VCaP (cell line): Measurements from ENCODE around the gene ZNF804B.

ENCODE experiments used
- H3K27ac ChIP-seq: fragments of 450-650 bp; 2 replicates; pipeline ENCODE4 v1.5.1; 2017
- TF ChIP-seq, protein P1 (sequence below): fragments of 450-650 bp; conservative IDR thresholded peaks from 2 replicates; pipeline ENCODE4 v1.5.1; 2017; ENCODE audit warnings: mild to moderate bottlenecking, moderate library complexity

ZNF804B gene

DNA sequence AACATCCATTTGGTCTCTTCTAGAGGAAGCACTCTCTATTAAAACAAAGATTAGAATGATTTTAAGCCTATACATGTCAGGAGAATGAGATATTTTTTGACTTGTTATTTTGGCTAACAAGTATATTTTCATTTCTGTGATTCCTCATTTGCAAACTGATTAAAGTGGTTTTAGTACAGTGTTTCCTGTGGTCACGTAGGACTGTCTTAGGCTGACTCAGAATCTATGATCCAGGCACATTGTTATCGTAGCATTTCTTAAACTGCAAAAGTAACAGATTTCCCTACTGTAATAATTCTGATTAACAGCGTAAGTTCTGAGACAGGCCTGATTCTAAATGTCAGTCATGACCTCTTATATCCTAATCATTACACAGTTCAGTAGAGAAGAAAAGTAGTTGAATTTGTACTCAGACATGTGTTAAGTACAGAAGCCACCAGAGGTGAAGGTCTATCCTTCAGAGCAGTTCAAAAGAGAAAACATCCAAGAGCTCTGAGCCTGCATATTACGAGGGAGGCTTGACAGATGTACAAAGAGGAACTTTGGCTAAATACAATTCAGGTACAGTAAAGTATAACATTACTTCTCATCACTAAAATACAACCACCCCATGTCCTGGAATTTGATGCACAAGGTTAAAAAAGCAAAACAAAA, 160.1 kb downstream of the ZNF804B start:
- TF ChIP-seq, protein P1, sequence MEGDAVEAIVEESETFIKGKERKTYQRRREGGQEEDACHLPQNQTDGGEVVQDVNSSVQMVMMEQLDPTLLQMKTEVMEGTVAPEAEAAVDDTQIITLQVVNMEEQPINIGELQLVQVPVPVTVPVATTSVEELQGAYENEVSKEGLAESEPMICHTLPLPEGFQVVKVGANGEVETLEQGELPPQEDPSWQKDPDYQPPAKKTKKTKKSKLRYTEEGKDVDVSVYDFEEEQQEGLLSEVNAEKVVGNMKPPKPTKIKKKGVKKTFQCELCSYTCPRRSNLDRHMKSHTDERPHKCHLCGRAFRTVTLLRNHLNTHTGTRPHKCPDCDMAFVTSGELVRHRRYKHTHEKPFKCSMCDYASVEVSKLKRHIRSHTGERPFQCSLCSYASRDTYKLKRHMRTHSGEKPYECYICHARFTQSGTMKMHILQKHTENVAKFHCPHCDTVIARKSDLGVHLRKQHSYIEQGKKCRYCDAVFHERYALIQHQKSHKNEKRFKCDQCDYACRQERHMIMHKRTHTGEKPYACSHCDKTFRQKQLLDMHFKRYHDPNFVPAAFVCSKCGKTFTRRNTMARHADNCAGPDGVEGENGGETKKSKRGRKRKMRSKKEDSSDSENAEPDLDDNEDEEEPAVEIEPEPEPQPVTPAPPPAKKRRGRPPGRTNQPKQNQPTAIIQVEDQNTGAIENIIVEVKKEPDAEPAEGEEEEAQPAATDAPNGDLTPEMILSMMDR: no peak

DNA sequence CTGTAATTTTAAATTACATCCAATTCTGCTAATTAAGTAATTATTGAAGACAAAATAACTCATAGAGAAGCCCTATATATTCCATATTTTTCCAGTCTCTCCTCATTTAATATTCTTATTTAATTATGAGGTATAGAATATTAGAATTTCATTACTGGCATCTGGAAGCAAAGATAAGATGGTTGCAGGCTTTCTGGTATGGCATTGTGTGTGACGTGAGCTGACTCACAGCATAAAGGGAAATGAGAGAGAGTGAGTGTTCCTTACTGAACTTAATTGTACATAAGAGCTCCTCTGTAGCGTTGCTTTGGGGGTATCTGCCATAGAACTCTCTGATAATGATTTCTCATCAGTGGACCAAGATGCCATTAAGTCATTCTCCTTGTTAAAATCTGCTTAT, 163.4 kb downstream of the ZNF804B start:
- no peak overlapping the region for H3K27ac ChIP-seq
- TF ChIP-seq, protein P1: no peak

More for the DNA sequence above, 160.1 kb downstream of the ZNF804B start:
- no peak overlapping the region for H3K27ac ChIP-seq

DNA sequence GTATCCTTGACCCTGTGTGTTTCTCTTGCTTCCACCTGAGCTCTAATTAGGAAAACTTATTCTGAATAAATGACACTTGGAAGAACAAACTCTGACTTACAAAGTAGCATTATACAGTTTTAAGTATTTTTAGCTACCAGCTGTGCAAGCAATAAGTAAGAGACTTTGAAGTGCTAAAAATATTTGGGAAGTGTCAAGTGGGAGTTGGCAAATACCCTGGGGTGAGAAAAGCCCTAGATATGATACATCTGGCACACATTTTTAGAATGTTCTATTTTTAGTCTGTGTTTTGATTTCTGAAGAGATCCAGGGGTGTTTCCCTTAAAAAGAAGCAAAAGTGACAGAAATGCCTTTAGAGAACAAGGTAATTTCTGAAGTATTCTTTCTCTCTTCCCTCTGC, 168.8 kb downstream of the ZNF804B start:
- TF ChIP-seq, protein P1: no peak
- H3K27ac ChIP-seq: no peak overlapping the region

DNA sequence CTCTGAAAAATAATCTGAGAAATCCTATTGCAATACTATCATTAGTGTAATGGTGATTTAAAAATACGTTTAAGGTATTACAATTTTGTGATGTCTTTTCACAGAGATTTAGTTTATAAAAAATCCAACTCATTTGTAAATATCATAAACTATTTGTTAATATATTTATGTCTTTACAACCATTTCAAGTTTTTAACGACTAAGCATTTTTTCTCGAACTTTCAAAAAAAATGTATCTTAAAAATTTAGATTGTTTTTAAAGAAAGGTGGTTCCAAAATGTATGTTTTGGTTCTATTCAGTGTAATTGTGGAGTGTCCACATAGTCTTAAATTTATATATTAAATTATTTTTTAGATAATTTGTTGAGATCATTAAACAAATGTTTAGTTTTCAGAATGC, 170.2 kb downstream of the ZNF804B start:
- H3K27ac ChIP-seq: no peak overlapping the region
- TF ChIP-seq, protein P1: no peak

DNA sequence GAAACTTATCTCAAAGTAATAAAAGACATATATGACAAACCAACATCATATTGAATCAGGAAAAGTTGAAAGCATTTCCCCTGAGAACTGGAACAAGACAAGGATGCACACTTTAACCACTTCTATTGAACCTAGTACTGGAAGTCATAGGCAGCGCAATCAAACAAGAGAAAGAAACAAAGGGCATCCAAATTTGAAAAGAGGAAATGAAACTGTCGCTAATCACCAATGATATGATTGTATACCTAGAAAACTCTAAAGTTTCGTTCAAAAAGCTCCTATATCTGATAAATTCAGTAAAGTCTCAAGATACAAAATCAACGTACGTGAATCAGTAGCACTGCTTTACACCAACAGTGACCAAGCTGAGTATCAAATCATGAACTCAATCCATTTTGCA, 173.8 kb downstream of the ZNF804B start:
- TF ChIP-seq, protein P1: no peak
- H3K27ac ChIP-seq: no peak overlapping the region

DNA sequence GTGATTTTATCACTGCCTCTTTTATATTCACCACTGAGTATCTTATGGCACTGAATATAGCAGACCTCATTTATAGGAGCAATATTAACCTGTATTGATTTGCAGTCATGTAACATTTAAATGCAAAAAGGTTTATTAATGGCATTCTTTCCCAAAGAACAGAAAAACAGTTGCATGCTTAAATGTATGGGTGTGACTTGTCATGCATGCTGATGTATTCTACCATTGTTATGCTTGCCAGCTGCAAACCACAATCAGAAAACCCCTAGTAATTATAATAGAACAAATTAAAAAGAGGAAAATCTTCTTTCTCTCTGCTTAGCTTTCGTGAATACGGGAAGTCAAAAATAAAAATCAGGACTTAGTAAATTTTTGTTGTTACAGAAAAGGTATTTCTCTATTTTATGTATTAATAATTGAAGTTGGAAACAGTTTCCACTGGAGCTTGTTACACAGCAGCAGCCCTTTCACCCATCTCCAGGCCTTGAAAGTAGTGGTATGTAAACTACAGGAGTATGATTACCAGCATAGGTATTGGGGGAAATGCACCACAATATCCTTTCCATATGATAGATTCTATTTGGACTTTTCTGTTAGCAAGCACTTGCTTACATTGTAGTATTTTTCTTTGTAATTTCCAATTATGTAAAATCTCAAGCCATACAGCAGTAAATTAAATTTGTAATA, 183.5 kb downstream of the ZNF804B start:
- H3K27ac ChIP-seq: no peak overlapping the region
- TF ChIP-seq, protein P1: no peak

DNA sequence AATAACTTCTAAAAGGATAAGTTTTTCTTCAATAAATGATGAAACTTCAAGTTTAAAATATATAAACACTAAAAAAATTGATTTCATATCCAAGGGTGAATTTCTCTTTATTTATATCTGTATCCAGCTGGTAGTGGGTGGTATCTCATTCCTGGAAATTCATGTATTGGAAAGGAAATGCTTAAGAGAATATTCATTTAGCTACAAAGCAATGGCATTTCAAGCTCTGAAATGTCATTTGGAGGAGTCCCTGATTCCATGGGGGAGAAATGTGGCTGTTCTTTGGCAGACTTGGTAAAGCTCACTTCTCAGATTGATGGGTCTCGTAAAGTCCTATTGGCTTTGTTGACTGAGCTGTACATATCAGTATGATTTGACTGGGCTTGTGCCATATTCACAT, 192.3 kb downstream of the ZNF804B start:
- H3K27ac ChIP-seq: no peak overlapping the region
- TF ChIP-seq, protein P1: no peak
